Stimulated activated CD4-positive, alpha-beta T cell treated with anti-CD3 and anti-CD28 coated beads, Interleukin-15, amount 100 ng/mL, for 48 hours (primary cell): ENCODE data around the gene PDSS1.

Source experiments
- DNase-seq, 2 donors: peaks; one replicate each; pipeline ENCODE4 v3.0.0-alpha.2; 2020; ENCODE audit warnings: low read depth in 2 of 2

The PDSS1 gene

GRCh38 chr10:26699631-26700030 lies 2.1 kb downstream of the PDSS1 start:
- no peak for DNase-seq

DNA sequence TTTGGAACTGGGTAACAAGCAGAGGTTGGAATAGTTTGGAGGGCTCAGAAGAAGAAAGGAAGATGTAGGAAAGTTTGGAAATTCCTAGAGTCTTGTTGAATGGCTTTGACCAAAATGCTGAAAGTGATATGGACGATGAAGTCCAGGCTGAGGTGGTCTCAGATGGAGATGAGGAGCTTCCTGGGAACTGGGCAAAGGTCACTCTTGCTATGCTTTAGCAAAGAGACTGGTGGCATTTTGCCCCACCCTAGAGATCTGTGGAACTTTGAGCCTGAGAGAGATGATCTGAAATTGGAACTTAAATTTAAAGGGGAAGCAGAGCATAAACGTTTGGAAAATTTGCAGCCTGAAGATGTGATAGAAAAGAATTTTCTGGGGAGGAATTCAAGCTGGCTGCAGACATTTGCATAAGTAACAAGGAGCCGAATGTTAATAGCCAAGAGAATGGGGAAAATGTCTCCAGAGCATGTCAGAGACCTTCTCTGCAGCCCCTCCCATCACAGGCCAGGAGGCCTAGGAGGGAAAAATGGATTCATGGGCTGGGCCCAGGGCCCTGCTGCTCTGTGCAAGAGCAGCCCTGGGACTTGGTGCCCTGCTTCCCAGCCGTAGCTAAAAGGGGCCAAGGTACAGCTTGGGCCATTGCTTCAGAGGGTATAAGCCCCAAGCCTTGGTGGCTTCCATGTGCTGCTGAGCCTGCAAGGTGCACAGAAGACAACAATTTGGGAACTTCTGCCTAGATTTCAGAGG lies 3.6 kb downstream of the PDSS1 start:
- DNase-seq = no peak

DNA sequence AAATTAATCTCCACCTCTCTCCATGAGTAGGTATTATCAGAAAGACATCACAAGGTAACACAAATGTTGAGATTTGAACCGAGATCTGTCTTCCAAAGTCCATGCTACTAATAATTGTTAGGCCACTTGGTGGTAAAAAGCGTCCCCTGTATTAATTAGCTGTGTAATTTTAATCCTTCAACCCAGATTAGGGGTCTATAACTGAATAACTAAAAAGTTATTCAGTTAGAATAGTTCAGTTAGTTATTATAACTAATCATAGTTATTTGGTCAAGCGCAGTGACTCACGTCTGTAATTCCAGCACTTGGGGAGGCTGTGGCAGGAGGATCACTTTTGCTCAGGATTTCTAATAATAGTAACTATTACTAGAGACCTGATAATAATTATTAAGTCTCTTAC lies 5.6 kb downstream of the PDSS1 start:
- DNase-seq = no peak

GRCh38 chr10:26703974-26704373 lies 6.5 kb downstream of the PDSS1 start:
- no peak for DNase-seq

DNA sequence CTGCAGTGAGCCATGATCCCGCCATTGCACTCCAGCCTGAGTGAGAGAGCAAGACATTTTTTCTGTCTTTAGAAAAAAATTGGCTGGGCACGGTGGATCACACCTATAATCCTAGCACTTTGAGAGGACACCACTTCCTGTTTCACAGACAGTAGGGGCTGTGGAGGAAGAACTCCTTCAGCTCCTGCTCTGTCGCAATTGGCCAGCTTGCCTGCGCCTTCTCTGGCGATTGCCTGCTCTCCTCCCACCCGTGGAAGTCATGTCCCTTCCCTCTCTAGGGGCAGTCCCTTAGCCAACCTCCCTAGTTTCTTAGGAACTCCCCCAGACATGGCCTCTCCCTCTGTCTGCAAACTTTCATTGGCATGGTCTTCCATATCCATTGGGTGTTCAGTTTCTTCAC lies 8.7 kb downstream of the PDSS1 start:
- DNase-seq = no peak

DNA sequence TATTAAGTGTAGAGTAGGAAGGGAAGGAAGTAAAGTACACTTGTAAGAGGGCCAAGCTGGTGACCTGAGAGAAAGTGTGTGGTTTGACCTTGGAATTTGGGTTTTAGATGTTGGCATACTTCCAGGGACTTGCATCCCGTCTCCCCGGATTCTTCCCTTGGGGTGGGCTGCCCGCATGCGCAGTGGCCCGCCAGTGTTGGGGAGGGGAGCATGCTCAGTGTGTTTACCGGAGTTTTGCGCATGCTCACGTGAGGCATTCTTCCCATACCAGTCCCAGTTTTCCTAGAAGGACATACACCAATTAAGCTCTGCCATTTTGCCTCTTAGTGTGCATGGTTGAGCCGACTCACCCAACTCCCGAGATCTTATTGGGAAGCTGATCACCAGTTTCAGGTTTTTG lies 9.4 kb downstream of the PDSS1 start:
- DNase-seq = no peak

- DNase-seq = no peak
Measured at GRCh38 chr10:26711324-26711723, 13.8 kb downstream of the PDSS1 start.

DNA sequence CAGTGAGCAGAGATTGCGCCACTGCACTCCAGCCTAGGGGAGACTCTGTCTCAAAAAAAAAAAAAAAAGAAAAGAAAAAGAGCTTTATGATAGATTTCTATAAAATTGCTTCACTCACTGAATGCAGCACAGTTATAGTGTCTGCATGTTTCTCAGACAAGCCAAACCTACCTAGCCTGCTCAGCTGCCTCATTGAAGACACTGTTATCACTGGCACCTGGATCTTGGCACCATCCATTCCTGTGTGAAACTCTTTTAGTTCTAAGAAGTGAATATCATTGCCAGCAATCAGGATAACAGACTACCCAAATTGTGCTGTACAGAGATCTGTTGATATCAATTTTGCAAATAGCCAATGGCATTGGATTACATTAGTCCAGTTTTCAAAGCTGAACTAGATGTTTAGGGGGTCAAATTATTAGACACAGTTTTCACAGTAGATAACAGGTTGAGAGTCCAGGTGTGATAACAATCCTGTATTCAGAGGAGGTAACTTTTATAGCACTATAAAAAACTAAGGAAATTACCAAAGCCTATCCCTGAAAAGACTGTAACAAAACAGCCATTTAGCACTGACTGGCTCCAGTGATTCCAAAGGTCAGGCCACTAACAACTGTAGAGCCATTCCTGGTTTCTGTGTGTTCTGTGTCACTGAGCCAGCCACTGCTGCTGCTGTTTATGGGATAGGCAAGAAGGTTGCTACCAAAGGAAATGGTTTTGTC lies 17.1 kb downstream of the PDSS1 start:
- no peak for DNase-seq

- DNase-seq = no peak
Measured at GRCh38 chr10:26715137-26715487, 17.6 kb downstream of the PDSS1 start.

DNA sequence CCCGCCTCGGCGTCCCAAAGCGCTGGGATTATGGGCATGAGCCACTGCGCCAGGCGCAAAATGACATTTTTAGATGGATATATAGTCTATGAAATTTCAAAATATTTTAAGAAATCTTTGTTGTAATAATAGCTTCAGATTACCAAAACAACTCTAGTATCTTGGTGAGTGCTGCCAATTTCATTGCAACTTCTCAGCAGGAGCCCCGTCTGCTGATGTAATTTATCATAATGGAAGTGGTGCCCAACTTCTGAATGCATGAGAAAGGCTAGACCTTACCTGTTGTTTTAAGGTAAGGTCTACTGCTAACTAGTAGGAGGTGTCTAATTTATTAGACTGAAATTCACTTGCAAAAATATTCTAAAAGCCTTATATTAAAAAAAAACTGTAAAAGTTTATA lies 20.0 kb downstream of the PDSS1 start:
- DNase-seq = no peak

GRCh38 chr10:26721561-26721960 lies 24.1 kb downstream of the PDSS1 start:
- DNase-seq = peak in 1 of 2 donors; percentile 33

GRCh38 chr10:26723016-26723415 lies 25.5 kb downstream of the PDSS1 start:
- no peak for DNase-seq

- no peak for DNase-seq
Measured at GRCh38 chr10:26725837-26726727, 28.6 kb downstream of the PDSS1 start.

GRCh38 chr10:26727005-26727404 lies 29.5 kb downstream of the PDSS1 start:
- DNase-seq = no peak

GRCh38 chr10:26728957-26729356 lies 31.5 kb downstream of the PDSS1 start:
- no peak for DNase-seq

DNA sequence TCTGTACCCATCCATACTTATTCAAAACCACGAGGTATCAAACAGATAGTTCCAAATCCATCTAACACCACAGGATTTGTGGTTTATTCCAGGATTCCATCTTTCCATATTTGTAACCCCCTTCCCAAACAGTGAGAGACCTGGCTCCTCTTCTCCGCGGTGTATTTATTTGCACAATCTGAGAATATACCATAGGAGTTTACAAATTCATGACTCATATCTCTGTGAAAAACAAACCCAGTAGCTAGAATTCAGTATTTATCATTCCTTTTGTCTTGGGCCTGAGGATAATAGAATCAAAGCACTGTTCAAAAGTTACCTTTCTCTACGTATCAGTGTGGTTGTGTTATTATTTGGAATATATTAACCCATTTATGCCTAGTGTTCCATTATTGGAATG lies 31.9 kb downstream of the PDSS1 start:
- no peak for DNase-seq

- DNase-seq = no peak
Measured at GRCh38 chr10:26730552-26730951, 33.1 kb downstream of the PDSS1 start.

DNA sequence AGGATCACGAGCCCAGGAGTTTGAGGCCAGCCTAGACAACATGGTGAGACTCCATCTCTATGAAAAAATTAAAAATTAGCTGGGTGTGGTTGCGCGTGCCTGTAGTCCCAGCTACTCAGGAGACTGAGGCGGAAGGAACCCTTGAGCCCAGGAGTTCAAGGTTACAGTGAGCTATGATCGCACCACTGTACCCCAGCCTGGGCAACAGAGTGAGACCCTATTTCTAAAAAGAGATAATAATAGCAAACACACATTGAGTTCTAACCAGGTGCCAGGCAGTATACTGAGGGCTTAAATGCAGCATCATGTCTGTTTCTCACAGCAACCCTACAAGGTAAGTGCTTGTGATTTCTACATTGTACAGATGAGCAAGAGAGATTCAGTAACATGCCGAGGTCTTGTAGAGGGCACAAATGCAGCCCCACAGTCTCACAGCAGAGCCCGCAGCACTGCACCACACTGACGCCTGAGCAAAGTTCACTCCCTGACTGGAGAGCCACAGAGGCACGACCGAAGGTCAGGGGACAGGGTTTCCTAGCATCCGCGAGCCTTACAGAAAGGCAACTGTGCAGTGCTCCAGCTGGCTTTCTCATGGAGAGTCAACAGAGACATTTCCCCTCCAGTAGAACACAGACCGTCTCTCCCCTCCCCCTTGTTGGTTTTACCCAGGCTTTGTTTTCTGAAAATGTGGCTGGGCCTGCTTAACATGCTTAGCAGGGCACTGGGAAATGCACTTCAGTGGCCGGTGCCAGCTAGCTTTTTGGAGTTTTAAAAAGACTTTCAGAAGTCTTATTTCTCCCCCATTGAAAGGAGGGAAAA lies 36.5 kb downstream of the PDSS1 start:
- no peak for DNase-seq

- no peak for DNase-seq
Measured at GRCh38 chr10:26735435-26735834, 37.9 kb downstream of the PDSS1 start.

- peak; percentile 32 to 35 for DNase-seq
Measured at GRCh38 chr10:26737730-26738129, 40.2 kb downstream of the PDSS1 start.

DNA sequence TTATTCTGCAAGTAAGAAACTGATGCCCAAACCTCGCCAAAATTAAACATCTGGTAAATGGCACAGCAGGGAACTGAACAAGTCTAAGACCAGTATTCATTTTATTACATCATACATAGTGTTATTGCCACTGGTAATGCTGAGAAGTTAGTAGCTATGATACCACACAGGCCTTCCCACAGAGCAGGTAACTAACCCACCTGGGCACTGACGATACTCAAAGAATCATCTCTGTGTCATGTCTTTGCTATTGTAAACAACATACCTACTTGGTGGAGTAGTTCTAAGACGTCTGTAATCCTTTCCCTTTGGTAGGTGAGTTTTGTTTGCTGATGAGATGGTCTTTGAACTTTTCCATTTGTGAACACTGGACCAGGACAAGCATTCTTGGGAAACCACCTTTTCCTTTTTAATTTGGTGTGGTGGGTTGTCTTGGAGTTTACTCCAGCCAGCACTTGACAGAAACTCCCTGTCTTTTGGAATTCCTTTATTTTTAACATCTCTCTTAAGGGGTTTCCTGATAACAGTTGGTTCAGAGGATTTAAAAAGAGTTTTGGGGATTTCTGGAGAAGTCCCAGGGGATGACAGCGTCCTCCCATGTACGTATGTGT lies 40.9 kb downstream of the PDSS1 start:
- no peak for DNase-seq
